Pancreas (tissue), 10 donors: ENCODE results near the gene GLT1D1. TPM values are rescaled to one million over a fixed set of nuclear protein-coding genes. Genes with fewer than 3 reads are reported as not detected.

Experiments used
- ATAC-seq, 4 donors: fragments of 200-7000 bp; cut with Tn5 transposase; one replicate each; pipeline versions ENCODE4 v1.8.0 to v1.9.1; 2020; ENCODE audit warnings: mild to moderate bottlenecking in 4 of 4, moderate library complexity in 4 of 4
- DNase-seq, 6 donors: peaks; one replicate each; pipeline ENCODE4 v3.0.0-alpha.2; 2020
- FAIRE-seq: peaks from 2 replicates; lab custom pipeline; 2012; peaks lifted over from hg19 to GRCh38; lab: Jason Lieb, UNC
- H3K27ac ChIP-seq, 4 donors: fragments of 200-600 bp; sonication (generic); 1 replicate in 3 of 4; 2 replicates in 1 of 4; pipeline versions ENCODE4 v1.5.0 to v1.8.0; 2020
- H3K27me3 ChIP-seq, 4 donors: fragments of 200-600 bp; one replicate each; pipeline ENCODE4 v1.8.0; 2021
- H3K36me3 ChIP-seq, 3 donors: fragments of 200-600 bp; sonication (generic) in 1 of 3; one replicate each; pipeline versions ENCODE4 v1.5.0 to v1.8.0; 2020 to 2021
- H3K4me1 ChIP-seq, 3 donors: fragments of 200-600 bp; one replicate each; pipeline ENCODE4 v1.8.0; 2021
- H3K4me3 ChIP-seq, 4 donors: fragments of 200-600 bp; sonication (generic) in 2 of 4; one replicate each; pipeline versions ENCODE4 v1.5.0 to v1.8.0; 2020 to 2021
- H3K9me3 ChIP-seq, 4 donors: fragments of 200-600 bp; one replicate each; pipeline ENCODE4 v1.8.0; 2021
- CTCF ChIP-seq, 4 donors: fragments of 200-600 bp; sonication (generic) in 3 of 4; IDR thresholded peaks; one replicate each; pipeline versions ENCODE4 v1.5.0 to v1.8.0; 2021; ENCODE audit warnings: antibody characterized with exemption in 4 of 4
- WGBS, 2 donors: extraction: QIAGEN DNeasy Blood & Tissue Kit; methylation state at CpG; one replicate each; pipeline ENCODE4 v1.1.7; 2013; 5-methylcytosine and 5-hydroxymethylcytosine counted together
- intact Hi-C, 3 donors: fragments of 100-400 bp; cut with DNase I; formaldehyde crosslinking; loops; one replicate each; pipeline versions ENCODE4 v1.11.1 to v1.14.2; 2022
- polyA plus RNA-seq, 2 donors: library from polyadenylated mRNA; stranded (reverse); fragments of 200-250 nt; gene quantifications; one replicate each; pipeline ENCODE4 v1.2.3, GENCODE V29; 2013
- total RNA-seq, 6 donors: library from RNA; stranded (reverse); fragmentation: NEBNext Ultra II Directional in 4 of 6; extraction: Animal tissue kit (Norgen Biotek cat#: 25700) in 4 of 6; gene quantifications; one replicate each; pipeline versions ENCODE4 v1.2.1 to v1.2.4, GENCODE V29; 2021 to 2023
- donor health status: healthy with polysubstance abuse.
- donor health status: DM: no; HTN: no; CAD: no; lungs with moderate emphysema.
- donor health status: DM: no; HTN: no; CAD: no.
- donor health status: control.
- donor health status: control.
- donor health status: Bipolar disorder and iron deficiency.
- donor health status: DM: yes; HTN: yes; CAD: no.
- donor health status: DM: no; HTN: no; CAD: no.
- donor health status: DM: no; HTN: no; CAD: no.
- donor health status: DM: yes; HTN: yes; CAD: no.

Gene GLT1D1
- total and polyA plus RNA-seq, 8 donors, result 0.12 to 1.3 (median 0.28) TPM

DNA sequence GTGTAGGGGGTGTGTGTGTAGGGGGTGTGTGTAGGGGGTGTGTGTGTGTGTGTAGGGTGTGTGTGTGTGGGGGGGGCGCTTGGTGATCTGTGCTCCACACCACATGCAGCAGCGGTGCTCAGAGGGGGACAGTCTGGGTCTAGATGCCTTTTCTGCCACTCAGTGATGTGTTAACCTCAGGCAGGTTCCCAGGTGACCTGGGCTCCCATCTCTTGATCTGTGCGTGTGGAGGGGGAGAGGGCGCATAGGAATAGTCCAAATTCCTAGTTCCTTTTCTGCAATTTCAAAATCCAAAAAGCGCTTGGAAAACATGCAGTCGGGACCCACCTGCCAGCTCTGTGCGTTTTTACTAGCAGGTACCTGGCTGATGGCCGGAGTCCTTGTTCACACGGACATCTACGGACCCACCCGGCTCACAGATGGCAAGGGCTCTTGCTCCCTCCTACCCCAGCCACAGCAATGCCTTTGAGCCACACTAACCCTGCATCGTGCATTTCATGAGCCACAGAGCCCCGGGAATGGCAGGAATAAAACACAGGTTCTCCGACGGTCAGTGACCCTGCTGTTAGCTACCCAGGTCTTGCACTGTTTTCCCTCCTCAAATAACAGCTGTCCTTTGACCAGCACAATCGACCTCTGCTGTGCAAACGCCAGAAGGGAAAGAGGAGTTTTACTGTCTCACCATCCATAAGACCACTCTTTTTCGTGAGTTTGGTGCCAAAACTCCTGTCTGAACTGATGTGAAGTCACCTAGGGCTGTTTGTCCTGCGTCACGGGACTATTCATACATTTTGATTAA lies 120.8 kb downstream of the GLT1D1 start:
- peaks cover 0 to 23% (median 0%) of the 10 kb centered on the region in 4 donors for H3K27me3 ChIP-seq
- WGBS, 2 donors, result 29 to 38% methylated on average over 20 of the region's 20 CpGs
- TF ChIP-seq CTCF (IDR thresholded peaks at IDR 0.05), result no peak
- H3K9me3 ChIP-seq, result no peaks in the 10 kb centered on the region
- ATAC-seq (no peak), DNase-seq (no peak), FAIRE-seq (no peak)
- no peak overlapping the region for H3K27ac ChIP-seq
- intact Hi-C loops, result no loop called here
- no peak overlapping the region for H3K4me3 ChIP-seq
- no peaks in the 10 kb centered on the region for H3K4me1 ChIP-seq
- no peaks in the 10 kb centered on the region for H3K36me3 ChIP-seq

GRCh38 chr12:128974881-128975280 lies 121.6 kb downstream of the GLT1D1 start:
- Histone ChIP-seq H3K27ac (no peak overlapping the region), H3K4me1 (no peaks in the 10 kb centered on the region), H3K9me3 (no peaks in the 10 kb centered on the region), H3K4me3 (no peak overlapping the region), H3K36me3 (no peaks in the 10 kb centered on the region), H3K27me3 (peaks cover 0 to 17% (median 0%) of the 10 kb centered on the region in 4 donors)
- DNase-seq (no peak), ATAC-seq (no peak), FAIRE-seq (no peak)
- intact Hi-C loops, result no loop called here
- no peak for TF ChIP-seq CTCF (IDR thresholded peaks at IDR 0.05)
- 46 to 57% methylated on average over 11 of the region's 11 CpGs for WGBS, 2 donors

DNA sequence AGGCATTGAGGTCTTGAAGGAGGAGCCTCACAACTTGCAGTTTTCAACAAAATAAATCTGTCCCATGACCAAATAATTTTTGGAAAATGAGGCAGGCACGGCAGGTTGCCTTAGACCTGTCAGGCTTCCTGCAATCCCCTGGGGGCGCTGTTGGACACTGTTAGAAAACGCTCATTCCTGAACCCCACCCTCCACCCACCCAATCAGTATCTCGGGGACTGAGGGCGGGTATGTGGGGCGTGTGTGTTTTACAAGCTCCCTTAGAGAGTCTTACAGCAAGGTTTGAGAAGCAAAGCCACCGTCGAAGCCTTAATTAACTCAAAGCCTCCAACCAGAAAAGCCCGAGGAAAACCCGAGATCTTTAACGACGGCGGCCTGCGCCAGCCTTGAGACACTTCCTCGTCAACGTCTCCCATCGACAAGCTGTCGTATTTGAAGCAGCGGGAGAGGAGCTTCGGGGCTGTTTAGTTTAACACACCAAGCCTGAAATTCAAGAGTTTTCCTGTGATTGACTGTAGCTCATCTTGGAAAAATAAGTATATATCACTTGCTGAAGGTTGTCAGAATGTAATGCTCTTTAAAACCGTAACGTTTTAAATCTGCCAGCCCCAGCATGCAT lies 123.0 kb downstream of the GLT1D1 start:
- no peak for TF ChIP-seq CTCF (IDR thresholded peaks at IDR 0.05)
- Histone ChIP-seq H3K9me3 (no peaks in the 10 kb centered on the region), H3K4me3 (no peak overlapping the region), H3K4me1 (no peaks in the 10 kb centered on the region), H3K36me3 (no peaks in the 10 kb centered on the region), H3K27me3 (peaks cover 0 to 20% (median 0%) of the 10 kb centered on the region in 4 donors), H3K27ac (no peak overlapping the region)
- WGBS, 2 donors, result 13 to 17% methylated on average over 22 of the region's 22 CpGs
- no peak for FAIRE-seq
- peak in 1 of 4 donors; percentile 43 for ATAC-seq
- intact Hi-C loops, result no loop called here
- DNase-seq, result peak in 1 of 6 donors; percentile 11

DNA sequence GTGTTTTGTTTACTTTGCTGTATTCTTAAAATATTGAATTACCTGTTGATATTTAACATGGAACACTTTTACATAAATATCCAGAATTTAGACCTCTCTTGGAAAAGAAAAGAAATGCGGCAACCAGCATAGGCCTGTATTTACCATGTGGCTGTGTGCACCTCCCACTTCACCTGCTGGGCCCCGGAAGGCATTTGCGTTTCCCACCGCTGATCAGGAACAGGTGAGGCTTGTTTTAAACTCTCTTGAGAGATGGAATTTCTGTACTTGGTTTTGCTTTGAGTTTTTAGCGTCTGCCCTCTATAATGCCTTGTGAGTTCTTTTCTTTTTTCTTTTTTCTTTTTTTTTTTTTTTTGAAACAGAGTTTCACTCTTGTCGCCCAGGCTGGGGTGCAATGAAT lies 124.2 kb downstream of the GLT1D1 start:
- no peaks in the 10 kb centered on the region for H3K9me3 ChIP-seq
- peaks cover 0 to 16% (median 0%) of the 10 kb centered on the region in 4 donors for H3K27me3 ChIP-seq
- 51 to 54% methylated on average over 5 to 6 of the region's 6 CpGs for WGBS, 2 donors
- no peak for TF ChIP-seq CTCF (IDR thresholded peaks at IDR 0.05)
- FAIRE-seq (no peak), DNase-seq (no peak), ATAC-seq (no peak)
- no peaks in the 10 kb centered on the region for H3K36me3 ChIP-seq
- no peaks in the 10 kb centered on the region for H3K4me1 ChIP-seq
- no peak overlapping the region for H3K27ac ChIP-seq
- H3K4me3 ChIP-seq, result no peak overlapping the region
- intact Hi-C loops, result no loop called here

- intact Hi-C loops, result no loop called here
- Histone ChIP-seq H3K4me3 (no peak overlapping the region), H3K27me3 (peaks cover 0 to 14% (median 0%) of the 10 kb centered on the region in 4 donors), H3K9me3 (no peaks in the 10 kb centered on the region), H3K27ac (no peak overlapping the region), H3K36me3 (no peaks in the 10 kb centered on the region), H3K4me1 (no peaks in the 10 kb centered on the region)
- no peak for FAIRE-seq
- WGBS, 2 donors, result 59 to 71% methylated on average over 14 of the region's 14 CpGs
- no peak for ATAC-seq
- no peak for TF ChIP-seq CTCF (IDR thresholded peaks at IDR 0.05)
- DNase-seq, result no peak
Observed at GRCh38 chr12:128978067-128978466, 124.8 kb downstream of the GLT1D1 start.
